Myocyte (in vitro differentiated cells): ENCODE measurements around the gene KIF9. TPM values are rescaled to one million over a fixed set of nuclear protein-coding genes. Genes with fewer than 3 reads are reported as not detected.
"Not testable (repeated sequence)": the region's sequence is repeated elsewhere in the genome, so short reads cannot be mapped to it uniquely, and the experiment has no call there.

Source experiments
- DNase-seq: peaks from one replicate; pipeline ENCODE4 v3.0.0-alpha.2; 2012; ENCODE audit warnings: low read depth
- total RNA-seq: library from RNA; depleted of rRNA; stranded (reverse); fragments of >200 nt; gene quantifications from 2 replicates; pipeline ENCODE4 v1.2.3, GENCODE V29; 2014

Gene KIF9
- total RNA-seq, 1 donor from 2014 or later: 8.9 TPM

DNA sequence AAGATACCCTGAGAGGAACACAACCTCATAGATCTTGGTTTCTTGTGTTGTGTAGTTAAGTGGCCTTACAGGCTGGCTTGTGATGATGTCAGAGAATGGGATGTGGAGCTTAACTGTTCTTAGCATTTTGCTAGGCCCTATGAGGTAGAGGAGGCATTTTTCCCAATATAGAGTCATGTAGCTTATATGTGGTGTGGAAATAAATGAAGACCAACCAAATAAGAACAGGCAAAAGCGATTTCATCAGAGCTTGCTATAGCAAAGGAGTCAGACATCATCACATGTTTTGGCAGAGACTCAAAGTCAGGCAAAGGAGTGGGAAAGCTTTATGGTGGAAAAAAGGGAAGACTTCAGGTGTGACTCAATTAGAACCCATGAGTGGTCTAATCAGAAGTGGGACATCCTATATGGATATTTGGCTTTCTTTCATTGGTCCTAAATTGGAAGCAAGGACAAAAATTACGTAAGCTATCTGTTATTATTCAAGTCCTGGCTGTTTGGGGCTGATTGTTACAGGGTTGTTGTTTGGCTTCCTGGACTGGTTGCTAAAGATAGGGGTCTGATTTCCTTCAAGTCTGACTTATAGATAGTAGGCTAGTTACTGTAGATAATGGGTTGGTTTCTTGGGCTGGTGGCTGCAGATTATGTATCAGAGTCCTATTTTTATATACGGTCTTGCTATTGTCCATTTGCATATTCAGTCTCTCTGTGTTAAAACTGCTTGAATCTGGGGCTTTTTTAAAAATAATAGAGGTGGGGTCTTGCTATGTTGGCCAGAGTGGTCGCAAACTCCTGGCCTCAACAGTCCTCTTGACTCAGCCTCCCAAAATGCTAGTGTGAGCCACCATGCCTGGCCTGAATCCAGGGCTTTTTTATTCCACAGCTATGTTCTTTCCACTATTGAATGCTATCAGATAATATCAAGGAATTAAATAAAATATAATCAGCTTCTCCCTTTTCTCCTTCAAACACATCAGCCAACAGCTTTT lies 88.4 kb downstream of the KIF9 start:
- no peak for DNase-seq

DNA sequence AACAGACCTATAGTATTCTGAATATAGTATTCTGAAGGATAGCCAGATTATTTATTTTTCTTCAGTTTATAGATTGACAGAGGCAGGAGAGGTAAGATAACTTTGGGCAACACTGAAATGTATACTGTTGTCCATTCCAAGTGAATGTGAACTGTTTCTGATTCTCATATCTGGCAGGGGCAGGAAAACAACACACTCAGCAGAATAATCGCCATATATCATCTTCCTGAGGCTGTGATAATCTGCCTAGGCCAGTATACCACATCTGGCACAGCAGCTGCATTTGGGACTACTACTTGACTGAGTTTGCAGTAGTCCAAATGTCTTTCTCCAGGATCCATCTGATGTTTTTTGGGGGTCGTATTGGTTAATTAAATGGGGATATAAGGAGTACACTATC lies 96.3 kb downstream of the KIF9 start:
- no peak for DNase-seq

DNA sequence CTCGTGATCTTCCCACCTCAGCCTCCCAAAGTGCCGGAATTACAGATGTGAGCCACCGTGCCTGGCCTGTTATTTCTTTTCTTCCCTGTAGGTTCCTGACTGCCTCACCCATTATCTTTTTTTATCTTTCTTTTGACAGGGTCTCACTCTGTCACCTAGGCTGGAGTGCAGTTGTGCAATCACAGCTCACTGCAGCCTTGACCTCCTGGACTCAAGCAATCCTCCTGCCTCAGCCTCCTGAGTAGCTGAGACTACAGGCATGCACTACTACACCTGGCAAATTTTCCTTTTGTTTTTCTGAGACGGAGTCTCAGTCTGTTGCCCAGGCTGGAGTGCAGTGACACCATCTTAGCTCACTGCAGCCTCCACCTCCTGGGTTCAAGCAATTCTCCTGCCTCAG lies 100.9 kb downstream of the KIF9 start:
- DNase-seq: not testable (repeated sequence)

DNA sequence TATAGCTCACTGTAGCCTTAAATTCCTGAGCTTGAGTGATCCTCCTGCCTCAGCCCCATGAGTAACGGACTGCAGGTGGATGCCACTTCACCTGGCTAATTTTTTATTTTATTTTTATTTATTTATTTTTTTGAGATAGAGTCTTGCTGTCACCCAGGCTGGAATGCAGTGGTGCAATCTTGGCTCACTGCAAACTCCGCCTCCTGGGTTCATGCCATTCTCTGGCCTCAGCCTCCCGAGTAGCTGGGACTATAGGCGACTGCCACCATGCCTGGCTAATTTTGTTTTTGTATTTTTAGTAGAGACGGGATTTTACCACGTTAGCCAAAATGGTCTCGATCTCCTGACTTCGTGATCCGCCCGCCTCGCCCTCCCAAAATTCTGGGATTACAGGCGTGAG lies 102.6 kb downstream of the KIF9 start:
- not testable (repeated sequence) for DNase-seq

Other genes with a start within 250 kb of the KIF9 start
- 31.3 and 32.3 TPM in 2 replicates for gene SETD2, start 118.7 kb downstream of the KIF9 start, total RNA-seq
- gene KLHL18, start 145 bp upstream of the KIF9 start, total RNA-seq: 32.7 and 53.1 TPM in 2 replicates
- 19.0 and 19.6 TPM in 2 replicates for gene PTPN23, start 98.2 kb upstream of the KIF9 start, total RNA-seq
- 77.3 and 98.8 TPM in 2 replicates for gene SCAP, start 193.1 kb upstream of the KIF9 start, total RNA-seq
- gene ELP6, start 230.9 kb upstream of the KIF9 start, total RNA-seq: 20.7 and 26.7 TPM in 2 replicates